Activated T-cell treated with anti-CD3 and anti-CD28 coated beads for 4 hours (primary cell): ENCODE results near the gene ERC2.
"Not testable (repeated sequence)": the region's sequence is repeated elsewhere in the genome, so short reads cannot be mapped to it uniquely, and the experiment has no call there.

Source experiments
- DNase-seq: peaks from one replicate; pipeline ENCODE4 v3.0.0-alpha.2; 2020

Gene ERC2

DNA sequence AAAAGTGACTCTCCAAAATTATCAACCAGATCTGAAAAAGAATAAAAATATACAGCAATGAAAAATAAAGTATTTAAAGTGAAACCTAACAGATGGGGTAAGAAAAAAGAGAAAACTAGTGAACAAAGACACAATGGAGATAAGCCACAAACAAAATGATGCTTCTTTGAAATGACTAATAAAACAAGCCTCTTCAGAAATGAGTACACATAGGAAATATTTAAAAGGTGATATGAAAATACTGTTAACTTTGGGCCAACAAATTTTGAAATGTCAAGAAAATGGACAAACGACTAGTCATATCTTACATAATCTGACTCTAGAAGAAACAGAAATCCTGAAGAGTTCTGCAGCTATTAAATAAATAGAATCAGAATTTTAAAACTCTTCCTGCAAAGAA, 164.2 kb downstream of the ERC2 start:
- no peak for DNase-seq

DNA sequence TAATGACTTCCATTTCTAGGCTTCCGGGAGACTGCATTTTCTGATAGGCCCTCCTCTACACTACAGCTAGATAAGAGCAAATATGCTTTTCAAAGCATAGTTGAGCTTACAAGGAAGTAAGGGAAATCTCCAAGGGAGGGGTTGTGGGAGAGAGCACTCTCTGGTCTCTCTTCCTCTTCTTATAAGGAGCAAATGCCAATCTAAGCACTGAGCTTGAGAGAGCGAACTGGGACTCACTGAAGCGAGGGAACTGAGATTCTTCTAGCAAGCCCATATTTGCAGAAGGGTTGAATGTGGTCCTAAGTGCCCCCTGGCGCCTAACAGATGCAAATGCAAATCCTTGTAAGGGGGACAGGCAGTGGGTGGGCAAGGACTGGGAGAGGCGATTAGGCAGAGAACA, 164.8 kb downstream of the ERC2 start:
- DNase-seq: no peak

DNA sequence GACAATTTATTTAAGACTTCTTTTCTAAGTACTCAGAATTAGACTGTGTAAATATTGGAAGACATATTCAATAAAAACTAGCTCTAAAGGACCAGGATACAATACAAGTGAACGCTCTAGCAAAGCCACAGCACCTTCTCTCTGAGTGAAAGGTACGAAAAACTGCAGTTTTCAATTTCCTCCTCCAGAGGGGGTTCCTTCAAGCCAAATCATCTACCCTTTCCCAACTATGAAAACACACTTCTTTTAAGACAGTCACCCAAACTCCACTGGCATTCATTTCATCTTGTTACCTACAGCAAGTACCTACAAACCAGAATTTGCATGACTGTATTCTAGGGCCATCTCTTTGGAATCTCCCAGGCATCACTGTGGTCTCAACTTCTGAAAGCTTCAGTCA, 165.8 kb downstream of the ERC2 start:
- no peak for DNase-seq

DNA sequence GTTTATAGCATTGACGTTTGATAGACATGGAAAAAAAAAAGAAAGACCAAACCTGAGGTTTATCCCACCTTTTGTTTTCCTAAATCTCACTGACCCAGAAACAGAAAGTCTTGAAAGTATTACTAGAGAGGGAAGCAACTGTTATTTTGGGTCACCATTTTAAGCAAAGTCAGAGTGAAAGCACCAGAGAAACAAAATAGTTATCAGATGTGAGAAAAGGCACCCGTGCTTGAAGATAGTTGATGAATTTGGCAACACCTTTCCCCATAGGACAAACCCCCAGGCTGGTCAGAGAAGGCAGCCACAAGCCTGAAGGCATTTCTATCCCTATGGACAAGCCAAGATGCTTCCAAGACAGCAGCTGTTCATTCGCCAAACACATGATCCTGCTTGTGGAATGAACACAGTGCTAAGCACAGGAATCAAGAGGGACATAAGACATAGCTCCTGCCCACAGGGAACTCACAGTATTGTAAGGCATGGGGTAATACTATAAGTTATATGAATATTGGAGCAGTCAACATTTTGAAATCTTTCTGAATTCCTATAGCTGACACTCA, 170.9 kb downstream of the ERC2 start:
- DNase-seq: no peak

DNA sequence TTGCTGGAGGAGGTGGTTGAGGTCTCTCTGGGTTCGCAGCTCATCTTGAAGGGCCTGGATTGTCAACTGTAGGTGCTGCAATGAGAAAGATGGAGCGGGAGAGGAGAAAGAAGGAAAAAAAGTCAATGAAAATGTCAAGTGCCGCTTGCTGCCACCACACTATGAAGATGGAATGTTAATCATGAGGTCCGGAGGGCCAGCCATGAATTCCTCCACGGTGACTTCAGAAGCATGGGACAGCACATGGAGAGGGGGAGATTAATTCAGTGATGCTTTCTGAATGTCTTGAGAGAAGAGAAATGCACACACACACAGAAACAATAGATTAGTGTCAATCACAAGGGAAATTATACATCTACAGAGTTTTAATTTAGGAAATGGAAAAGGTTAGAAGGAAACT, 171.9 kb downstream of the ERC2 start:
- DNase-seq: no peak

DNA sequence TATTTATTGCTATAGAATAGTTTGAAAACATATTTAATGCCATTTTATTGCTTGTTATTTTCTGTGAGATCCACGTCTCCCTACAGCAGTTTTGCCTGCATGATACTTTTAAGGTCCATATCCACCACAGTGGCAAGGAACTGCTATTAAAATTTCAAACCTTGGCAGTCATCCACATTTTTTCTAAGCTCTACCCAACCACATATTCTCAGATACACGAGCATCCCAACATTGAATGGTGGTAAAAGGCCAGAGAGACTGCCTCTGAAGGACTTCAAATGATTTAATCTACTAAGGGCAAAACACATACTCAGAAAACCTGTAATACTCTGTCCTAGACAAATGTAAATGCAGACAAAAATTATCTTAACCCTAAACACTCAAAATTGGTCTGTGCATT, 173.1 kb downstream of the ERC2 start:
- no peak for DNase-seq

DNA sequence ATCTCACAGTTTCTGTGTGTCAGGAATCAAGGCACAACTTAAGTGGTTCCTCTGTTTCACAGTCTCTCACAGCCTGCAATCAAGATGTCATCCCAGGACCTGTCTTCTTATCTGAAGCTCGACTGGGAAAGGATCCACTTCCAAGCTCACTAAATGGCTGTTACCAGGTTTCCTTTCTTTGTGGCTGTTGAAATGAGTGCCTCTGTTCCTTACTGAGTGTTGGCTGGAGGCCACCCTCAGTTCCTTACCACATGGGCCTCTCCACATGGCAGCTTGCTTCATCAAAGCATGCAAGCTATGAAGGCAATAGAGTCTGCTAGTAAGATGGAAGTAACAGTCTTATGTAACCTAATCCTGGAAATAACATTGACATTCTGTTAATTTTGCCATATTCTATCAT, 174.0 kb downstream of the ERC2 start:
- DNase-seq: no peak

DNA sequence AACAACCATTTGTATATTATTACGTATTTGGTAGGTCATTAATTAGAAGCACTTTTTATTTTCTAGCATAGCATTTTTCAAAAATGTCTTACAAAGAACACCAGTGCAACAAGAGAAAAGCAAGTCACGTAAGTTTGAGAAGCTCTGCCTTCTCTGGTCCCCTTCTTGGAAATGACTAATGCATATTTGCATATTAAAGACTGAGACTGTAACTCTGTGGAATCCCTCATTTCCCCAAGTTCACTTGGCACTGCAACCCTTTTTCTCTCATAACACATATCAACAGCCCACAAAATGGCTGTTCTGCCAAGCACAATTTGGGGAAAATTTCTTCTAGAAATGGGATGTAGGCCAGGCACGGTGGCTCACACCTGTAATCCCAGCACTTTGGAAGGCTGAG, 176.3 kb downstream of the ERC2 start:
- DNase-seq: no peak

DNA sequence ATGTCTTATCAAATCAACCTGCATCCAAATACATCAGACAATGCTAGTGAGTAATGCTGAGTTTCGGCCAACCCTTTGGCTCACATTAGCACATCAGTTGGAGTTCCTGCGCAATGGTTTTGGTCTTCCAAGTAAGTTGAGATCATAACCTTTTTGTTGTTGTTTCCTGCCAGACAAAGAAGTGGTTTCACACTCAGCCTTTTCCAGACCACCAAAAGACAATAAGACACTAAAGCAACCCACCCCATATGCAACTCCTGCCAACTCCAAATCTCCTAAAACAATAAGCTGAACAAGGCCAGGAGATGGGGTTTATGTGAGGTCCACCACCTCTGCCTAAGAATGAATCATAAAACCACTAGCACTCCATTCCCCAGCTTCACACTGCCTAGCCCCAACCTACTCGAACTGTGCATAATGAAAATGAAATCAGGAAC, 177.0 kb downstream of the ERC2 start:
- DNase-seq: no peak

DNA sequence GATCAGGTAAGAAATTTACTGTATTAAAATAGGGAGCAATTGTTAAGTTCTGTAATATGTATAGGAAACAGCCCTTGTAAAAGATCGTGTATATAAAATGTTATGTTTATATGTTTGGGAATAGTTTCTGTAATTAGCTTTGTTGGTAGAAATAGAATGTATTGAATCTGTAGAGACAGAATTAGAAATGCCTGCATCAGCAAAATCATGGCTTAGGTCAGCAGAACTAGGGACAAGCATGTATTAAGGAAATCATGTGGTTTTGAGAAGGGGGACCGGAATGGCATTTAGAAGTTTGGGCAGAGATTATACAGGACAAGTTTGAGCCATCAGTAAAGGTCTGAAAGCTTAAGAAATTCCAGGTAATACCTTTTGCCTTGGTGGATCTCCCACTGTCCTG, 177.9 kb downstream of the ERC2 start:
- DNase-seq: no peak

DNA sequence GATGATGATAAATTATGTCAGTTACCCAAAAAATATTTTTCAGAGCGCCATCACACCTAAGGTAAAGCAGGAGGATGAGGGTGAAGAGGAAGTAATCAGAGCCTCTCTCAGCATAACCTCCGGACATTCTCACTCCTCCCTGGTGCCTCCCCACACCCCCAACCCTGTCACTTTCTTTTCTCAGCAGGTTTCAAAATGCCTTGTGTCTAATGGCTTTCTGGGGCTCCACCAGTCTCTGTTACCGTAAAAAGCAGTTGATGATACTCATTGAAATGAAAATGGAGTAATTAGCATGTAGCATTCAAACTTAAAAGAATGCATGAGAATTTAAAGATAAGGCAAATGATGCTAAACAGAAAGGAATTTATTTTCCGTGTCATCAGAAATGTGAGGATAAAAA, 180.0 kb downstream of the ERC2 start:
- DNase-seq: no peak

DNA sequence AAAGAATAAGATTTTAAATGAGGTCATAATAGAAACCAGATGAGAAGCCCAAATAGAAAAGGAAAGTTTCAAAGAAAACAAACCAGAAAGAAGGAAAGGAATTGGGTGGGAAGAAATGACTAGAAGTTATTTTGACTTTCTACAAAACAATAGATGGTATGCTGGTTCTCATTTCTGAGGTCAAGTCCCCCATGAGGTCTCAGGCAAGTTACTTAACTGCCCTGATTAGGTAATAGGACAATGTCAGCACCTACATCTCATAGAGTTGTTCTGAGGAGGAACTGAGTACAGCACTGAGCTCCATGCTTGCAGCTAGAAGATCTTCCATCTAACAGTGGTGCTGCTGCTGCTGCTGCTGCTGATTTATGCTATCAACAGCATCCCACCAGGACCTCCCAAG, 185.9 kb downstream of the ERC2 start:
- no peak for DNase-seq

DNA sequence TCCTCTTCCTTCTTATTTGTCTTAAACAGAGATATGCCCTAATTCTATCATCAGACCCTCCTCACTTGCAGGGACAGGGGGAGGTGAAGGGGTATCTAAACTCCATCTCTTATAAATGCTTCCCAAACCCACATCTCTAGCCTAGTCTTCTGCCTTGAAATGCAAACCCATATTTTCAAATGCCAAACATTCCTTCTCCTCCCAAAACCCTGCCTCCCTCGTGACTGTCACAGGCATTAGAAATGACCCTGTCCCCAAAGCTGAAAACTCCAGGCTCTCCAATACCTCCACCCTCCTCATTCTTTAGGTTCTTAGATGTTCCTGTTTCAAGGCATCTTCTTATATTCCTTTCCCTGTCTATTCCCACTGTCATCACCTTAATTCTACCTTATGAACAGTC, 191.0 kb downstream of the ERC2 start:
- no peak for DNase-seq

DNA sequence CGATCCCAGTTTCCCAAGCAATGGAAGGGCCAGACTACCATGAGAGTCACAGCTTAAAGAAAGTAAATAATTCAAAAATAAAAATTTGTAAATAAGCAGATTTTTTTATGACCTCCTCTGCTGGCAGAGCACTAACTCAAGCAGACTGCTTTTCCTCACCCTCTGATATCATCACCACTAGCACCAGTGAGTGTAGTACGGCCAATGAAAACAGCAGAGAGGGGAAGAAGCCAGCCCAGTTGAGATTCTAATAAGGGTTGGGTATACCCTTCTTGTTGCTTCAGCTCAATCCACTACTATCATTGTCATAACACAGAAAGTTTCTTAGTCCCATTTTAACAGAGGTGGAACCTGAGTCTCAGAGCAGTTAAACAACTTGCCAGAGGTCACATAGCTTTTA, 193.1 kb downstream of the ERC2 start:
- no peak for DNase-seq

DNA sequence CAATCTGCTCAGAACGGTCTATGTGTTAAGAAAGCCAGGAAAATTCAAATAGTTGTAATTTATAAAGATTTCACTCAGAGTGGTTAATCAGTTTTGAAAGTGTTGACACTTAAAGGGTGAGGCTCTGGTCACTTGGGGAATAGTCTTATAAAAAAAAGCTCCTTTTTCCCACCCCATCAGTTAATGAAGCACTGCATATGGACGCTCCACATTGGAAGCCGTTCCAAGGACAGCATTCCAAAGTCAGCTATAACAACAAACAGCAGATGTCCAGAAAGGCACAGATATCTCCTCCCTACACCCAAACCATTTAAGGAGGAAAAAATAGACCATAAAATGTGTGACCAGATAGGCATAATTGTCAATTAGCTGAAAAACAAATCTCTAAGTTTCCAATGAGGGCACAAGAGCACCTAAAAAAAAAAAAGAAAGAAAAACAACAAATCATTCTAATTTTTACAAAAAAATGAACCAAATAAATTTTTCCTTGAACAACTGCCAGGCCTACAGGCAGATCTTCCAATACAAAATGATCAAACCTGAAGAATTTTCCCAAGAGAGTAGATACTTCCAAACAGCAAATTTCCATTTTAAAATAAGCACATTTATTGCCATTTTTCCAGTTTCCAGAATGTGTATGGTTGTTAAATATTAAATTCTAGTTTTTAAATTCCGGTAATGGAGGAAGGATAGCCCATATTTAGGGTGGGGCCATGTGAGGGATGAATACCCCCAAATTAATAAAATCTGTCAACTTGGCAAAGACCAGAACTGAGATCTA, 198.3 kb downstream of the ERC2 start:
- no peak for DNase-seq

DNA sequence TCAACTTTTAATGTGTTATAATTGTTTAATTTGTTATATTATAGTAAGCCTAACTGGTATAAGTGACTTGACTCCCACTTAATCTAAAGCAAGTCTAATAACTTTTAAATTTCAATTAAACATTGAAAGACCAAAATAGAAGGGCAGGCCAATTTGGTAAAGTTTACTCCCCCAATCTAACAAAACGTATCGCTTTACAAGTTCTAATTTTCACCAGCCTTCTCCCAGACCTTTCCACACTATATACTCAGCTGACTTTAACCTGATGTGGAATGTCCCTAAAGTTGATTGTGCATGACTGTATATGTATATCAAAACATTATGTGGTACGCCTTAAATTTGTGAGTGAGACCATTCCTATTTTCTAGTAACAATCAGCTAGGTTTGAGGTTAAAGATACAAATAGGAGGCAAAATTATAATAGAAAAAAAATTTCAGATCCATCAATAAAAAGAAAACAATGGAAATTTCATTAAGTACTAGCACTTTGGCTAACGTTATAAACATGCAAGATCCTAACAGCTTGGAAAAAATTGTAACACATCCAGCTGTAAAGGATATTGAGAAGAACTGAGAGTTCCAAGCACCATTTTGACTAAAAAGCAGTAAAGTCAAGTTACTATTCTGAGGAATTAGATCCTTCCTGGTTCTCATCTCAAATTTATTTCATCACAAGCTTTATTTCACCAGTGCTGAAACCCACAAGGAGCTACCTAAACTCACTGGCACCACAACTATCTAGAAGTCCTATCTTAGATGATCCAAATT, 199.5 kb downstream of the ERC2 start:
- DNase-seq: no peak

DNA sequence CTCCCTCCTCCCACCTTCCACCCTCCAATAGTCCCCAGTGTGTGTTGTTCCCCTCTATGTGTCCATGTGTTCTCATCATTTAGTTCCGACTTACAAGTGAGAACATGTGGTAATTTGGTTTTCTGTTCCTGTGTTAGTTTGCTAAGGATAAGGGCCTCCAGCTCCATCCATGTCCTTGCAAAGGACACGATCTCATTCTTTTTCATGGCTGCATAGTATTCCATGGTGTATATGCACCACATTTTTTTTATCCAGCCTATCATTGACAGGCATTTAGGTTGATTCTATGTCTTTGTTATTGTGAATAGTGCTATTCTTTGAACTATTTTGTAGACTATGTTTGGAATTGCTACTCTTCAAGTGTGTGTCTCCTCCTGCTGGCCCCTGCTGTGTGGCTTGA, 206.4 kb downstream of the ERC2 start:
- not testable (repeated sequence) for DNase-seq

DNA sequence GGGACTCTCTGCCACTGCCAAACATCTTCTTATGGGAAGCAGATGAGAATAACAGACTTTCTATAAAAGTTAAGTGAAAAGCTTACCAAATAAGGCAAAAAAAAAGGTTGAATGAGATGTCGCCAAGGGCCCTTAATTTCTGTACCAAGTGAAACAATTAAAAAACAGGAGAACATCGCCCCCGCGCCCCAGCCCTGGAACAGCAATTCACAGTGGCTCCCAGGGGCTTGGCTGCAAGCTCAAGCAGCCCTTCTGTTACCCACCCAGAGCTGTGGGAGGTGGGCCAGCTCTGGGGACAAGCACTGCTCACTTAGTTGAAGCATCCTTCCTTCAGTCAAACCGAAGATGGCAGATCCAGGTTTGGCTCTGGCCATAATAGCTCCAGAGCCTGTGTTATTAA, 208.0 kb downstream of the ERC2 start:
- no peak for DNase-seq

DNA sequence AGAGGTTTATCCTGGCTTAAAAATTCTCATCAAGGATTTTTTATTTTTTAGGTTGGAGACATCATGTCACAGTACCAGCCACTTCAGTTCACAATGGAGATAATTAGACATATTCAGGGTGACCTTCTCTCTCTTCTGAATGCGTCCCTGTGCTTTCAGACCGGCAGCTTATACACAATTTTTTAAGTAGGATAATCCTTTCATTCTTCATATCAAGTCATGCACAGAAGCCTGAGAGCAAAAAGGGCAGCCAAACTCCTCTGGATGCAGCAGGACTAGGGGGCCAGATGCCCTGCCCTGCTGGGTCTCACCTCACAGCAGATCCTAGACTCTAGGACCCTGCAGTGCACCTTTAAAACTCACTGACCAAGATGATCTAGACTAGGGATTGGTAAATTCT, 210.4 kb downstream of the ERC2 start:
- no peak for DNase-seq

DNA sequence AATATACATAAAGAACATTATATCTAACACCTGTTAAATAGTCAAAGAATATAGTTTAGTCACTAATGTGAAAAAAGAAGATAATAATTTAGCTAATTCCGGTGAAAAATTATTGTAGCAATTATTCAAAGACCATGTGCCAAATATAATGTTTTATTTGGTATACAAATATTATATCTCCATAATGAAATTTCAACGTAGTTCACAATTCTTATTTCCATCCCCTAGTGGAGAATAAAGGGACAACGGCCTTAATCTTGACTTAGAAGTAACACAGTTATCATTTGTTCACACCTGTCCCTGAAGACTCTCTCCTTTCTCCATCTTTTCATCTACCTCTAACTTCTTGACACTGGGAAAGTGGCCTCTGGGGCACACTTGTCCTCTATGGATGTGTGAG, 213.4 kb downstream of the ERC2 start:
- DNase-seq: no peak

DNA sequence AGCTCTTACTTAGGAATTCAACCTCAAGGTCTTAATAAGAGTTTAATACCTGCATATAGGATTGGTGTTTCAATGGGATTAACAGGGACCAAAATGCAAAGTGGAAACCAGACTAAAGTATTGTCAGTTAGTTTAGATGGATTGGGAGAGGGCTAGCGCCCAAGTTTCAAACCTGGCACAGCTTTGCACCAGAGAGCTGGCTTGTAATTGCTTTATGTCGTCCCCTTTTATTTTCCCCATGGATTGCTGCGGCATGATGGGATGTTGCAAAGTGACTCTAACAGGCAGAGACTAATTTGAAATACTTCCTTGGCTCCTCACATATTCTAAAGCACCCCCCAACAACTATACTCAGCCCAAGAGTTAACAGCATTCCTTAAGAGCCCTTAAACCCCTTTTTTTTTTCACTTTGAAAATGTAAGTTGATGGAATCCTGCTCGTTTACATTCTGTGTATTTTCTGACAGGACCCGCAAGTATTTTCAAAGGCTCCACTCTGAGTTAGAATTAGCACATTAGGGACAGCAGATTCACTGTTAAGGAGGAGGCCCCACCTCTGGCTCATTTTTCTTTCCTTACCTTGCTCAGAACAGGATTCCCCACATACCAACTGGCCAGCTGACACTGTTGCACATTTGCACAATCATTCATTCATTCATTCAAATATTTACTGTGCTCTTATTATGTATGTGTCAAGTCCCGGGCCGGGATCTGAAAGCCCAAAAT, 214.2 kb downstream of the ERC2 start:
- no peak for DNase-seq

DNA sequence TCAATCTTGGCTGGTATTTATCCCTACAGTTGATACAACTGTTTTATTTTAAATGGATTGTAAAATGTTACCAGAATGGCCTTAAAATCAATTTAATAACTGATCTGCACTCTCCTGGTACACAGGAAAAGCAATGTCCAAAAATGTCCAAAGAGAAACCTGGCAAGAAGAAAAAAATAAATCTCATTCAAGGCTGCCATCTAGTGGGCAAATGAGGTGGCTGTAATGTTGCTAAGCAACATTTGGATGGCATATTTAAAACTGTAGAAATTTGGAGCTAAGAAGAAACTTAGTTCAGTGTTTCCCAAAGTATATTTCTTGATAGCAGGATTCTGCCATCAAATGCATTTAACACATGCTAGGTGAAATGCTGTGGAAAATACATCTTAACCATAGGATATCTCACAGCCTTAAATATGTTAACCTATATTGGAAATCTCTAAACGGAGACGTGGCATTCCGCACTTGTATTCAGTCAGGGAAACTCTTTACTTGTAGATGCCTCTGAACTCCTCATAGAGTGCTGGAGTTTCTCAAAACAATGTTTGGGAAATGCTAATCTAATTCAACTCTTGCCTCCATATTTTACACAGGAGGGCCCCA, 216.8 kb downstream of the ERC2 start:
- no peak for DNase-seq

DNA sequence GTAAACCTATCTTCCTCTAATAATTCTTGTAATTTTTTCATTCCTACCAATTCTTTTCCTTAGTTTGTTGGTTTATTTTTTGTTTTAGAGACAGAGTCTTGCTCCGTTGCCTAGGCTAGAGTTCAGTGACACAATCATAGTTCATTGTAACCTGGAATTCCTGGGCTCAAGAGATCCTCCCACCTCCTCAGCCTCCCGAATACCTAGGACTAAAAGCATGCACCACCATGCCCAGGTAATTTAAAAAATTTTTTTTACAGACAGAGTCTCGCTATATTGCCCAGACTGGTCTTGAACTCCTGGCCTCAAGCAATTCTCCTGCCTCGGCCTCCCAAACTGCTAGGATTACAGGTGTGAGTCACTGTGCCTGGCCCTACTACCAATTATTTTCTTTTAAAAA, 220.2 kb downstream of the ERC2 start:
- DNase-seq: no peak
